Activated B cell treated with CpG ODN at 0.5 μM for 24 hours (primary cell): ENCODE measurements around the gene INPP5E. TPM values are rescaled to one million over a fixed set of nuclear protein-coding genes. Genes with fewer than 3 reads are reported as not detected.

ENCODE experiments used
- ATAC-seq: fragments of 200-7000 bp; cut with Tn5 transposase; one replicate; pipeline ENCODE4 v1.10.0; 2021; ENCODE audit warnings: low read depth, mild to moderate bottlenecking, moderate library complexity
- CTCF ChIA-PET: fragments of 350-600 bp; sonication (Branson Sonifier 250); formaldehyde crosslinking; loops from one replicate; lab custom pipeline; 2021; ENCODE audit warnings: antibody characterized with exemption; lab: Charles Lee
- POLR2A ChIA-PET: fragments of 350-600 bp; sonication (Branson Sonifier 250); formaldehyde crosslinking; loops from one replicate; lab custom pipeline; 2021; ENCODE audit warnings: antibody characterized with exemption; lab: Charles Lee
- DNase-seq: peaks from one replicate; pipeline ENCODE4 v3.0.0; 2022
- H3K27ac Mint-ChIP-seq: one replicate; pipeline ENCODE4 v1.8.0; 2020; ENCODE audit warnings: mixed read lengths
- H3K27me3 Mint-ChIP-seq: one replicate; pipeline ENCODE4 v1.8.0; 2021; ENCODE audit warnings: mixed read lengths
- H3K36me3 Mint-ChIP-seq: one replicate; pipeline ENCODE4 v1.8.0; 2021; ENCODE audit warnings: low read depth, mixed read lengths
- H3K4me1 Mint-ChIP-seq: one replicate; pipeline ENCODE4 v1.8.0; 2021; ENCODE audit warnings: mixed read lengths
- H3K4me3 Mint-ChIP-seq: one replicate; pipeline ENCODE4 v1.8.0; 2020; ENCODE audit warnings: mild to moderate bottlenecking, mixed read lengths
- H3K9me3 Mint-ChIP-seq: one replicate; pipeline ENCODE4 v1.8.0; 2020; ENCODE audit warnings: mixed read lengths
- CTCF ChIP-seq: fragments of 200-600 bp; IDR thresholded peaks from one replicate; pipeline ENCODE4 v1.8.0; 2022; ENCODE audit warnings: antibody characterized with exemption, mild to moderate bottlenecking
- intact Hi-C: fragments of 100-400 bp; cut with micrococcal nuclease; formaldehyde crosslinking; loops from one replicate; pipeline ENCODE4 v1.15.1; 2024
- total RNA-seq: library from RNA; stranded (reverse); gene quantifications from 2 replicates; pipeline ENCODE4 v1.2.3, GENCODE V29; 2022

INPP5E gene
- total RNA-seq, 1 donor from 2014 or later = 26.6 TPM

GRCh38 chr9:136459425-136459824 is 19.8 kb upstream of the INPP5E start:
- ATAC-seq (no peak), DNase-seq (no peak)
- POLR2A ChIA-PET = no interaction called here
- intact Hi-C loops = no loop called here
- no peak for TF ChIP-seq CTCF
- H3K4me1 Mint-ChIP-seq = no peaks in the 10 kb centered on the region
- no peak overlapping the region for H3K27ac Mint-ChIP-seq
- H3K36me3 Mint-ChIP-seq = peaks cover 90% of the 10 kb centered on the region
- no peaks in the 10 kb centered on the region for H3K27me3 Mint-ChIP-seq
- H3K9me3 Mint-ChIP-seq = no peaks in the 10 kb centered on the region
- no peak overlapping the region for H3K4me3 Mint-ChIP-seq
- CTCF ChIA-PET = no interaction called here

GRCh38 chr9:136457326-136457725 is 17.7 kb upstream of the INPP5E start:
- Mint-ChIP-seq H3K27ac (no peak overlapping the region), H3K9me3 (no peaks in the 10 kb centered on the region), H3K4me3 (no peak overlapping the region), H3K4me1 (no peaks in the 10 kb centered on the region), H3K36me3 (peaks cover 84% of the 10 kb centered on the region), H3K27me3 (no peaks in the 10 kb centered on the region)
- POLR2A ChIA-PET = interaction anchor here (0.6 kb wide), 2 partner anchors 38 to 570 kb away, joined by 4 to 5 read pairs; no protein-coding TSS in a partner anchor
- no peak for TF ChIP-seq CTCF
- intact Hi-C loops = no loop called here
- CTCF ChIA-PET = interaction anchor here (0.7 kb wide), 1 partner anchor 231 kb away, joined by 3 read pairs; no protein-coding TSS in a partner anchor
- DNase-seq = no peak
- ATAC-seq = no peak

GRCh38 chr9:136456258-136456657 is 16.6 kb upstream of the INPP5E start:
- CTCF ChIA-PET = no interaction called here
- Mint-ChIP-seq H3K36me3 (peaks cover 82% of the 10 kb centered on the region), H3K4me1 (no peaks in the 10 kb centered on the region), H3K9me3 (no peaks in the 10 kb centered on the region), H3K4me3 (no peak overlapping the region), H3K27ac (no peak overlapping the region), H3K27me3 (no peaks in the 10 kb centered on the region)
- ATAC-seq (no peak), DNase-seq (no peak)
- intact Hi-C loops = no loop called here
- POLR2A ChIA-PET = no interaction called here
- TF ChIP-seq CTCF = no peak

GRCh38 chr9:136455043-136456002 is 15.7 kb upstream of the INPP5E start:
- no peaks in the 10 kb centered on the region for H3K9me3 Mint-ChIP-seq
- no peaks in the 10 kb centered on the region for H3K4me1 Mint-ChIP-seq
- TF ChIP-seq CTCF = no peak
- H3K27ac Mint-ChIP-seq = no peak overlapping the region
- DNase-seq (no peak), ATAC-seq (no peak)
- ChIA-PET POLR2A (no interaction called here), CTCF (no interaction called here)
- H3K4me3 Mint-ChIP-seq = no peak overlapping the region
- H3K36me3 Mint-ChIP-seq = peaks cover 84% of the 10 kb centered on the region
- no peaks in the 10 kb centered on the region for H3K27me3 Mint-ChIP-seq
- intact Hi-C loops = no loop called here

- no peak for TF ChIP-seq CTCF
- Mint-ChIP-seq H3K27me3 (no peaks in the 10 kb centered on the region), H3K4me3 (no peak overlapping the region), H3K36me3 (peaks cover 86% of the 10 kb centered on the region), H3K9me3 (no peaks in the 10 kb centered on the region), H3K4me1 (no peaks in the 10 kb centered on the region), H3K27ac (no peak overlapping the region)
- POLR2A ChIA-PET = no interaction called here
- CTCF ChIA-PET = no interaction called here
- DNase-seq (no peak), ATAC-seq (no peak)
- intact Hi-C loops = no loop called here
Measured at GRCh38 chr9:136454026-136454796, 14.6 kb upstream of the INPP5E start.
